Smooth muscle cell (in vitro differentiated cells): ENCODE measurements around the gene CACNA1F. TPM values are rescaled to one million over a fixed set of nuclear protein-coding genes. Genes with fewer than 3 reads are reported as not detected.
A peak's percentile ranks its signal among the peaks of the same experiment; 100 is the strongest.

Experiments used
- DNase-seq: peaks from one replicate; lab custom pipeline; 2025; ENCODE audit not compliant: unreplicated experiment; lab: John Stamatoyannopoulos, UW
- H2AFZ ChIP-seq: fragments of 200-600 bp; sonication (generic); 2 replicates; pipeline ENCODE4 v1.6.0; 2016; ENCODE audit warnings: antibody characterized with exemption, low read depth, mild to moderate bottlenecking
- H3F3A ChIP-seq: fragments of 200-600 bp; sonication (generic); 2 replicates; pipeline ENCODE4 v1.6.0; 2017; ENCODE audit warnings: antibody characterized with exemption, low read depth
- H3K27ac ChIP-seq: fragments of 200-600 bp; sonication (generic); 2 replicates; pipeline ENCODE4 v1.5.1; 2016; ENCODE audit warnings: low read depth, mild to moderate bottlenecking
- H3K27me3 ChIP-seq: fragments of 200-600 bp; sonication (generic); 2 replicates; pipeline ENCODE4 v1.6.1; 2016; ENCODE audit warnings: low read depth, mild to moderate bottlenecking
- H3K36me3 ChIP-seq: fragments of 200-600 bp; sonication (generic); 2 replicates; pipeline ENCODE4 v1.5.1; 2016; ENCODE audit warnings: low read depth
- H3K4me1 ChIP-seq: fragments of 200-600 bp; sonication (generic); 2 replicates; pipeline ENCODE4 v1.5.1; 2016; ENCODE audit warnings: low read depth
- H3K4me2 ChIP-seq: fragments of 200-600 bp; sonication (generic); 2 replicates; pipeline ENCODE4 v1.6.0; 2016; ENCODE audit warnings: mild to moderate bottlenecking
- H3K4me3 ChIP-seq: fragments of 200-600 bp; sonication (generic); 2 replicates; pipeline ENCODE4 v1.5.1; 2016; ENCODE audit warnings: mild to moderate bottlenecking
- H3K79me2 ChIP-seq: fragments of 200-600 bp; sonication (generic); 2 replicates; pipeline ENCODE4 v1.6.0; 2016; ENCODE audit warnings: low read depth, mild to moderate bottlenecking
- H3K9ac ChIP-seq: fragments of 200-600 bp; sonication (generic); 2 replicates; pipeline ENCODE4 v1.6.0; 2016; ENCODE audit warnings: low read depth
- H3K9me3 ChIP-seq: fragments of 200-600 bp; sonication (generic); replicated peaks from 2 replicates; pipeline ENCODE4 v1.5.1; 2016; ENCODE audit warnings: low read depth
- H4K20me1 ChIP-seq: fragments of 200-600 bp; sonication (generic); 2 replicates; pipeline ENCODE4 v1.6.0; 2016; ENCODE audit warnings: low read depth
- WGBS: methylation state at CpG from one replicate; pipeline ENCODE4 v1.1.7; 2016; ENCODE audit warnings: low lambda C conversion rate; 5-methylcytosine and 5-hydroxymethylcytosine counted together
- polyA plus RNA-seq: library from polyadenylated mRNA; unstranded; fragments of >200 nt; fragmentation: Nextera tagmentation; extraction: Ambion mirVana; gene quantifications from 2 replicates; pipeline ENCODE4 v1.2.1, GENCODE V29; 2016
- total RNA-seq: library from RNA; depleted of rRNA; stranded (reverse); fragments of >200 nt; gene quantifications from 2 replicates; pipeline ENCODE4 v1.2.3, GENCODE V29; 2014
- TF ChIP-seq, protein P1 (sequence below): fragments of 200-600 bp; sonication (generic); IDR thresholded peaks from 2 replicates; pipeline ENCODE4 v1.5.1; 2017; ENCODE audit warnings: borderline replicate concordance, mild to moderate bottlenecking, antibody characterized with exemption; ENCODE audit not compliant: insufficient read depth, poor library complexity, severe bottlenecking

CACNA1F gene
- total and polyA plus RNA-seq, 2 experiments from 2014 or later = 0.34 TPM; not detected in 1

DNA sequence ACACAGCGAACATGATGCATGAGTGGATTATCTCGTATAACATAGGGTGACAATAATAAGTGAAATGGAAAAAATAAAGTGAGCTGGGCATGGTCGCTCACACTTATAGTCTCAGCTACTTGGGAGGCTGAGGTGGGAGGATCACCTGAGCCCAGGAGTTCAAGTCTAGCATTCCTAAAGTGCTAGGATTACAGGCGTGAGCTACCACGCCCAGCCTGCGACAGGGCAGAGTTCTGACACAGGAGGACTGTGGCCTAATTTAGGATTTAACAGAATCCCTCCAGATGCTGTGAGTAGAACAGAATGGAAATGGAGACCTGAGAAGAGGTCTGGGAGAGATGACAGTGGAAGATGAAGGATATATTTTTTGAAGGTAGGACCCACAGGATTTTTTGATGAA is 43.5 kb downstream of the CACNA1F start:
- Histone ChIP-seq H3K79me2 (no peaks in the 10 kb centered on the region), H3K4me1 (peaks cover 4% of the 10 kb centered on the region), H3K9ac (no peak overlapping the region), H4K20me1 (no peaks in the 10 kb centered on the region), H2AFZ (no peak overlapping the region), H3K4me2 (peak overlapping the region; percentile 79), H3K36me3 (no peaks in the 10 kb centered on the region), H3K27me3 (no peaks in the 10 kb centered on the region), H3K9me3 (no peaks in the 10 kb centered on the region), H3F3A (no peaks in the 10 kb centered on the region), H3K4me3 (no peak overlapping the region), H3K27ac (no peak overlapping the region)
- DNase-seq = no peak
- 81% methylated on average over 6 of the region's 6 CpGs for WGBS
- TF ChIP-seq, protein P1, sequence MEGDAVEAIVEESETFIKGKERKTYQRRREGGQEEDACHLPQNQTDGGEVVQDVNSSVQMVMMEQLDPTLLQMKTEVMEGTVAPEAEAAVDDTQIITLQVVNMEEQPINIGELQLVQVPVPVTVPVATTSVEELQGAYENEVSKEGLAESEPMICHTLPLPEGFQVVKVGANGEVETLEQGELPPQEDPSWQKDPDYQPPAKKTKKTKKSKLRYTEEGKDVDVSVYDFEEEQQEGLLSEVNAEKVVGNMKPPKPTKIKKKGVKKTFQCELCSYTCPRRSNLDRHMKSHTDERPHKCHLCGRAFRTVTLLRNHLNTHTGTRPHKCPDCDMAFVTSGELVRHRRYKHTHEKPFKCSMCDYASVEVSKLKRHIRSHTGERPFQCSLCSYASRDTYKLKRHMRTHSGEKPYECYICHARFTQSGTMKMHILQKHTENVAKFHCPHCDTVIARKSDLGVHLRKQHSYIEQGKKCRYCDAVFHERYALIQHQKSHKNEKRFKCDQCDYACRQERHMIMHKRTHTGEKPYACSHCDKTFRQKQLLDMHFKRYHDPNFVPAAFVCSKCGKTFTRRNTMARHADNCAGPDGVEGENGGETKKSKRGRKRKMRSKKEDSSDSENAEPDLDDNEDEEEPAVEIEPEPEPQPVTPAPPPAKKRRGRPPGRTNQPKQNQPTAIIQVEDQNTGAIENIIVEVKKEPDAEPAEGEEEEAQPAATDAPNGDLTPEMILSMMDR = no peak

DNA sequence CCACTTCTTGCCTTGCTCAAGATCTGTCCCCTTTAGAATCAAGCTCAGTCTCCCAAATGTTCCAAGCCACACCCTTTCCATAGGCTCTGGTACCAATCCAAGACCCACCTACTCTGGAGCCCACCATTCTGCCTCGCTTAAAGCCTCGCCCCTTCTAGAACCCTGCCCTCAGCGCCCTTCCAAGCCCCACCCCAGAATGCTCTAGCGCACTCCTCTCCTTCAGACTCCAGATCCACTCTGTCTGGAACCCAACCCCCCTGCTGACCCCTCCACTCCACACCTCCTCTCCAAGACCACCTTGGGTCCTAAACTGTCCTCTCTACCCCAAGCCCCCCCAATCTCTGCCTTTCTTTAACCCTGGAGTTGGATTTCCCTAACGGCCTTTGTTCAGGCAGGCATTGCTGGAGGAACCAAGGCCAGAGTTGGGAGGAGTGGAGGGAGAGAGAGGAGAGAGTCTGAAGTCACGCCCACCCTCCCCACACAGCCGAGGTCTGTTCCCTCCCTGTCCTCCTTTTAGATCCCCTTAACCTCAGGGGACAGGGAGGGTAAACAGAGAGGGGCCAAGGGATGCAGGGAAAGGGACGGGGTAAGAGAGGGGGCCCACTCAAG is 44.6 kb downstream of the CACNA1F start:
- H3K9me3 ChIP-seq = no peaks in the 10 kb centered on the region

GRCh38 chrX:49187526-49187925 is 45.6 kb downstream of the CACNA1F start:
- Histone ChIP-seq H2AFZ (no peak overlapping the region), H3K4me2 (no peak overlapping the region), H3K4me1 (peaks cover 4% of the 10 kb centered on the region), H3K36me3 (no peaks in the 10 kb centered on the region), H3K9me3 (no peaks in the 10 kb centered on the region), H3K9ac (no peak overlapping the region), H4K20me1 (peaks cover 7% of the 10 kb centered on the region), H3K27me3 (no peaks in the 10 kb centered on the region), H3K79me2 (no peaks in the 10 kb centered on the region), H3K4me3 (no peak overlapping the region), H3F3A (no peaks in the 10 kb centered on the region), H3K27ac (no peak overlapping the region)
- 79% methylated on average over 10 of the region's 10 CpGs for WGBS
- DNase-seq = no peak
- TF ChIP-seq, protein P1 = no peak

More for the DNA sequence above, 44.6 kb downstream of the CACNA1F start:
- Histone ChIP-seq H2AFZ (no peak overlapping the region), H3F3A (no peaks in the 10 kb centered on the region), H3K4me1 (peaks cover 4% of the 10 kb centered on the region), H3K27me3 (no peaks in the 10 kb centered on the region), H3K79me2 (no peaks in the 10 kb centered on the region), H3K36me3 (no peaks in the 10 kb centered on the region), H3K4me3 (no peak overlapping the region), H4K20me1 (peaks cover 5% of the 10 kb centered on the region), H3K9ac (no peak overlapping the region), H3K4me2 (no peak overlapping the region), H3K27ac (no peak overlapping the region)
- TF ChIP-seq, protein P1 = no peak
- DNase-seq = no peak
- 65% methylated on average over 8 of the region's 8 CpGs for WGBS

GRCh38 chrX:49187028-49187394 is 46.1 kb downstream of the CACNA1F start:
- WGBS = 59% methylated on average over 13 of the region's 15 CpGs
- H4K20me1 ChIP-seq = peaks cover 7% of the 10 kb centered on the region

More at GRCh38 chrX:49187028-49187394, 46.1 kb downstream of the CACNA1F start:
- Histone ChIP-seq H3K79me2 (no peaks in the 10 kb centered on the region), H3K27me3 (no peaks in the 10 kb centered on the region), H3K27ac (no peak overlapping the region), H3K9me3 (no peaks in the 10 kb centered on the region), H3K4me3 (no peak overlapping the region), H2AFZ (no peak overlapping the region), H3K36me3 (no peaks in the 10 kb centered on the region), H3K4me2 (peak overlapping the region; percentile 87), H3K4me1 (peaks cover 3% of the 10 kb centered on the region), H3K9ac (no peak overlapping the region), H3F3A (no peaks in the 10 kb centered on the region)
- TF ChIP-seq, protein P1 = no peak
- no peak for DNase-seq
